ENCODE results near the gene UVSSA. TPM values are rescaled to one million over a fixed set of nuclear protein-coding genes. Genes with fewer than 3 reads are reported as not detected.
A peak's percentile ranks its signal among the peaks of the same experiment; 100 is the strongest.

The UVSSA gene
- total RNA-seq, 1 donor from 2014 or later = 3.6 TPM

DNA sequence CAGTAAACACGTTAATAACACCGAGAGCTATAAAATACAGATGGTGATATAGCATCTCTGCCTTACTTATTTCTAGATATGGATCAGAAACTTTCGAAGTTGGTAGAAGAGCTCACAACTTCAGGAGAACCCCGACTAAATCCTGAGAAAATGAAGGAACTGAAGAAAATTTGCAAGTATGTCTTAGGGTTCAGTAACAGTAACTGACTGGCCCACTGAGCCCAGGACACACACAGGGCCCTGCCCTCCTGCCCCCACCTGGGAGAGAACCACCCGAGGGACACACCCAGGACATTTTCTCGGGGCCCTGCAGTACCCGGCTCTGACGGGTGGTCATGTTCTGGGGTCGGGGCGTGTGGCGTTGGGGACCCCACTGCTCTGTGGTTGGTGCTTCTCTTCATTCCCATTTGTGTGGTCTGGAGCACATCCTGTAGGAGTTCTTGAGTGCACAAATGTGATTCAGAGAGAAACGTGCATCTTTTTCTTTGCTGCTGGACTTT, 1.1 kb downstream of the UVSSA start:
- DNase-seq (ENCODE audit: low read depth in 2 of 2) = no peak

- peak; percentile 27 to 82 for DNase-seq (ENCODE audit: low read depth in 2 of 2)
Measured at GRCh38 chr4:1348746-1349145, 1.7 kb downstream of the UVSSA start.

DNA sequence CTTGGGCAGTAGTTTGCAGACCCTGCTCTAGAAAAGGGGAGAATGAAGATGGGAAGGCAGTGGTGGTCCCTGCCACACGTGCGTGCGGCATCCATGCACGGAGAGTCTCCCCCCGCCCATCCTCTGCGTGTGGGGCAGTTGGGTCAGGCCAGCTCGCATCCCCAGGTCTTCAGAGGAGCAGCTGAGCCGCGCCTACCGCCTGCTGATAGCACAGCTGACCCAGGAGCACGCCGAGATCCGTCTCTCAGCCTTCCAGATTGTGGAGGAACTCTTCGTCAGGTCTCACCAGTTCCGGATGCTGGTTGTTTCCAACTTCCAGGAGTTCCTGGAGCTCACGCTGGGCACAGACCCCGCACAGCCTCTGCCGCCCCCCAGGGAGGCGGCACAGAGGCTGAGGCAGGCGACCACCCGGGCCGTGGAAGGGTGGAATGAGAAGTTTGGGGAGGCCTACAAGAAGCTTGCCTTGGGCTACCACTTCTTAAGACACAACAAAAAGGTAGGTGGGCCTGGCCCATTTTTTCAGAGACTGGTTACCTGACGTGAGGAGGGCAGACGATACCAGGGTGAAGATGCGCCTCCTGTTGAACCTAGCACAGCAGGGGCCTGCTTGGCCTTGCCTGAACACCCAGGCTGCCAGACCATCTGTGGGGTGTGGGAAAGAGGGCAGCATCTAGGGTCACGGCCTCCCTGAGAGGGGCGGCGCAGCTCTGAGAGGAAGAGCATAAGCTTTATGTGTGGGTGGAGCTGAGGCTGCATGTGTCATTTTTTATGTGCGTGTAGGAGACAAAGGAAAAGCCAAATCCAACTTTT, 2.6 kb downstream of the UVSSA start:
- DNase-seq (ENCODE audit: low read depth in 2 of 2) = no peak

GRCh38 chr4:1350169-1350520, 3.1 kb downstream of the UVSSA start:
- DNase-seq (ENCODE audit: low read depth in 2 of 2) = no peak

DNA sequence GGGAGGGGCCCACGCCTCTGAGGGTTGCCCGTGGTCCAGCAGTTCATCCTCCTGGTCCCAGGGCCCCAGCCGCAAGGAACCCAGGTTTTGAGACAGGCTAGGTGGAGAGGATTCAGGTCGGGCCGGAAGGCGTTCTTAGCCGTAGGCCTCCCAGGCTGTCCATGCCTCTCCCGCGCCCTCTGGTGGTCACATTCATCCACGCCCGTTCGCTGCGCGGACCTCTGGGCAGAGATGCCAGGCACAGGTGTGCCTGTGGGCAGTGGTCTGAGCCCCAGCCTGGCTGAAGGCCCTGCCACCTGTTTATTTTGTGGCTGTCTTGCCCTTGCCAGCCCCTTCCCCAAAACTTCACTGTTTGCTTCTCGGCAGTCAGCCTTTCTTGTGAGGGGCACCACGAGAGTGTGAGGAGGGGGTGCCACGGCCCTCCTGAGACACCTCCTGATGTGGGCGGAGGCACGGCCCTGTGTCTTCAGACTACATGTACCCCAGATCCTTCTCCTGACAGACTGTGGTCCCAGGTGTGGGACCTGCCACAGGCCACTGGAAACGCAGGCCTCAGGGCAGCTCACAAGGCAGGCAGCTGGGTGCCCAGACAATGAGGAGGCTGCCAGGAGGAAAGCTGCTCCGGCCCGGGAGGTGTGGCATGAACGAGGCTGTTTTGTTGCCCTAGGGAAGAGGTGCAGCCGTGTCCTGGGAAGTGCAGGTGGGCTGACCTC, 5.0 kb downstream of the UVSSA start:
- DNase-seq (ENCODE audit: low read depth in 2 of 2) = peak; percentile 76 to 87

GRCh38 chr4:1352567-1352900, 5.5 kb downstream of the UVSSA start:
- DNase-seq (ENCODE audit: low read depth in 2 of 2) = no peak

DNA sequence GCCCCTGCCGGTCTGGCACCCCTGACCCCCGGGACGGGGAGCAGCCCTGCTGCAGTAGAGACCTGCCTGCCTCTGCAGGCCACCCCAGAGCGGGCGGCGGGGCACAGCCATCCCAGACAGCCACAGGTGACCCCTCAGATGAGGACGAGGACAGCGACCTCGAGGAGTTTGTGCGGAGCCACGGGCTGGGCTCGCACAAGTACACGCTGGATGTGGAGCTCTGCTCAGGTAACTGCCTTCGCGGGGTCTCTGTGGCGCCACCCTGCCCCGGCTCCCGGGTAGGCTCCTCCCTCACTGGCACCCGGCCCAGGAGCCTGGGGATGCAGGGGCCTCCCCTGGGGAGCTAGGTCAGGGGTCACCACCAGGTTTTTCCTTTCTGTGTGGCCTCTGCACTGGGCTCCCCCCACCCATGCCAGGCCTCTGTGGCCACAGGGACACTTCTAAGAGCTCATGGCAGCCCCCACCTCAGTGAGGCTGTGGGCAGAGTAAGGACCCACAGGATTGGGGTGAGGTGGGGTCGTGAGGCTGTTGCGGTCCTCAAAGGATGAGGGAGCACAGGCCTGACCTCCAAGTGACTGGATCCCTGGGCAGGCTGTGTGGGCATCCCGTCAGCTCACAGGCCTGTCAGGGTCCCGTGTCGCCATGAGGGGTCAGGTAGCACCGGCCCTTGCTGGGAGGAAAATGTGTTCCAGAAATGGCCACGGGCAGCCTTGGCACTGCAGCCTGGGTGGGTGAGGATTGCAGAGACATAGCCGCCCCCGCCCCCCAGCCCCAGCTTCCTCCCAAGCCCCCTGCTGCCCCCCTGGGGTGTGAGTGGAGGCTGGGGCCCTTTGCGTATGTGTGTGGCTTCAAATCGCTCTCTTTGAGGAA, 6.4 kb downstream of the UVSSA start:
- no peak for DNase-seq (ENCODE audit: low read depth in 2 of 2)

DNA sequence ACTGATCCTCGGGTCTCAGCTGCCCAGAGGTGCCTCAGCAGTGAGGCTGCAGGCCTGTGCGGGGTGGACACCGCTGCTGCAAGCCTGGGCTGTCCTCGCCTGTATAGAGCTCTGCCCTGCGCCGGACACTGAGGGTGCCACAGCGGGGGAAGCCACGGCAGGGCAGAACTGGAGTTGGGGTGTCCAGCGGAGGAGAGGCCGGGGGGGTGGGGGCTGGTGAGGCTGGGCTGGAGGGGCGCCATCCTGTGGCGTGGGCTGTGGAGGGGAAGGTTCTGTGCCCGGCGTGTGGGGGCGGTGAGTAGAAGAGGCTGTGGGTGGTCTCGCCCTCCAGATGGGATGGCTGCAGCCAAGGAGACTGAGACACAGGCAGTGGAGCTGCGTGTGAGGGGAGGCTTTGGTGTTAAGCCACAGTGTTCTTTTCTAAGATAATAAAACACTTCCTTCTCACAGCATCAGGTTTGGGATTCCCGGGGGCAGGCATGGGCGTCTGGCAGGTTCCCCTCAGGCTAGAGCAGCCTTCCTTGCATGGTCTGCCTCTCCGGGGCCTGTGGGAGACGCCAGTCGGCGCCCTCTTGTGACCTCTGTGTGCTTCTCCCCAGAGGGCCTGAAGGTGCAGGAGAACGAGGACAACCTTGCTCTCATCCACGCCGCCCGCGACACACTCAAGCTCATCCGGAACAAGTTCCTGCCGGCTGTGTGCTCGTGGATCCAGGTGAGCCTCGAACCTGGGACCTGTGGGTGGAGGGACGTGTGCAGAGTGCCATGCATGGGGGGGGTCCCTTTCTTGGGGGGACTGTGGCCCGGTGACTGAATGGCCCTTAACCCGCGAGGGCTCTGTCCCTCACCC, 7.4 kb downstream of the UVSSA start:
- DNase-seq (ENCODE audit: low read depth in 2 of 2) = no peak

GRCh38 chr4:1354983-1355275, 7.9 kb downstream of the UVSSA start:
- DNase-seq (ENCODE audit: low read depth in 2 of 2) = no peak

DNA sequence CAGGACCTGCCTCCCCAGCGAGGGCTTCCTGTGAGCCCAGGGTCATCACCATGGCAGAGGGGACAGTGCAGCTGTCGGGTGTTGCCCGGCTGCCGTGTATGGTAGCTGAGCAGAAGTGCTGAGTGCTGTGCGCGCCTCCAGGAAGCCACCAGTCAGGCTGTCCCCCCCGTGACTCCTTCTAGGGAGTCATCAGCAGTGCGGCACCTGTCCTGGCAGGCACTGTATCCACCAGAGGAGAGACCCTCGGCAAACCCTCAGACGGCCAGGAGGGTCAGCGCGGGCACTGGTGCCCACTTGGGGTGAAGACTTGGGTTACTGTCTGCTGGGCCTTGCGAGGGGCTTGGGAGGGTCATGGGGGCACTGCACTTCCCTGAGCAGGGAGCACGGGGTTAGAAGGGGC, 8.4 kb downstream of the UVSSA start:
- DNase-seq (ENCODE audit: low read depth in 2 of 2) = no peak

- peak; percentile 68 to 74 for DNase-seq (ENCODE audit: low read depth in 2 of 2)
Measured at GRCh38 chr4:1356181-1356998, 9.4 kb downstream of the UVSSA start.

DNA sequence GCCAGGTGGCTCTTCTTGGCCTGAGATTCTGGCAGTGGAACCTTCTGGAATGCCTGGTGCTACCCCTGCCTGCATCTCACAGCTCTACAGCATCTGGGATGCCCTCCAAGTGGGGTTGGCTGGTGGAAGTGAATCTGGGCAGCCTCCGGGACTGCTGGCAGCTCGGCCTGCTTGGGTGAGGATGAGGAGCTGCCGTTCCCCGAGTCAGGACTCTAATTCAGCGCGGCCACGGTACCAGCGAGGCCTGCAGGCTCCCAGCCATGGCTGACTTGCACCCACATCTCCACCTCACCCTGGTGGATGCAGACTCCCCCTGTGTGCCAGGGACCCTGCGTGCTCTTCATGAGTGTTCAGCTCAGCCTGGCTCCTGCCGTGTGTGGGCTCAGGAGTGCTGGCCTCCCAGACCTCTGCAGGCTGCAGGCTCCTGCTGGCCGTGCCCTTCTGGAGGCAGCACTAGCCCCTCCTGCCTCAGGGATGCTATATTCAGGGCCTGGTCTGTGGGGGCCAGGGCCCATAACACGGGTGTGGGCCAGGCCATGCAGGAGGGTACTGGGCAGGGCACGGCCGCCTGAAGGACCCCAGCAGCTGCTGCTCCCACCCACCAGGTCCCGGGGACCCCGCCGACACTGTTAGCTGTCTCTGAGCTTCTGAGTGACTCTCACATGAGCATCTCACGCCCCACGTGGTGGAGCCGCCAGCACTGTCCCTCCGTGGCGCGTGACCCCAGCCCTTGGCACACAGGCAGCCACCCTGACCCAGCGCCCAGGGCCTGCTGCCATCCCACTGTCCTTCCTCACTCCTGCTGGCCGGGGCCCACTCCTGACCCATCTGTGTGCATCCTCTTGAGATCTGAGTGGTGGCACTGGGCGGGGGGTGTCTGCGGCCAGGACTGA, 10.6 kb downstream of the UVSSA start:
- DNase-seq (ENCODE audit: low read depth in 2 of 2) = no peak

DNA sequence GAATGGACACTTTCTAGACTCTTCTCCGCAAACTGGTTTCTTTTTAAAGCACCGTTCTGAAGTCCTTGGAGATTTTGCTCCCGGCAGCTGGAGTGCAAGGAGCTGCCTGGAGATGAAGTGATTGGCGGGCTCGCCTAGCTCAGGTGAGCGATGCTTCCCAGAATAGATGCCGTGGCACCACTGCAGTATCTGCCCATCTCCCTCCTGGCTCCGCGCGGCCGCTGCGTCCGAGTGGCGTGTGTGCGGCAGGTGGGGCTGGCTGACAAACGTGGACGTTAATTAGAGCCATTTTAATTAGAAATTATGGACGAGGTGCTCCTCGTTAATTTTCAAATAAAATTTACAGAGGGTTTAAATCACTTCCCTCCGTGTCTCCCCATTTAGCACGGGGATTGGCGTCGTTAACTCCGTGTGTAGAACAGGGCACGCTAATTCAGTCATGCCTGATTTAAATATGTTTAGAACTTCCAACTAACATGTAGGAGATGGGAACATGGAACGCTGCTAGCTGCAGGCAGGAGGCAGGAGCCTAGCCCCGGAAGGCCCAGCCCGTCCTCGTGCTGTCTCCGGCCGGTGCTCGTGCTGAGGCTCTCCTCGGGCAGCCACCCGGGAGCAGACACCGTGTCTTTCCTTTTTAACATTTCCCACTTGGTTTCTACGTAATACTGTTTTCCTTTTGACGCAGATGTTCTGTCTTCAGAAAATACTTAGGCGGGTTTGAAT, 11.6 kb downstream of the UVSSA start:
- no peak for DNase-seq (ENCODE audit: low read depth in 2 of 2)

DNA sequence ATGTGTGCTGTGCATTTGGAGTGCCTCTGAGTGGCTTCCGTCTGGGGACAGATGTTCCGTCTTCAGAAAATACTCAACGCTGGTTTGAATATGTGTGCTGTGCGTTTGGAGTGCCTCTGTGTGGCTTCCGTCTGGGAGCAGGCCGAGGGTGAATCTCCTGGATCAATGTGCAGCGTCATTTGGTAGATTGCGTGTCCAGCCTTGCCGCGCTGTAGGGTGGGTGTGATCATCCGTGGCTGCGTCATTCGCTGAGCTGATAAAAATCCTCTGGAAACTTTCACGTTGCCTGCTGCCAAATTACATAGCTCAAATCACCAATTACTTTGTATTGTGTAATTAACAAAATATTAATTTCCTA, 12.1 kb downstream of the UVSSA start:
- no peak for DNase-seq (ENCODE audit: low read depth in 2 of 2)

DNA sequence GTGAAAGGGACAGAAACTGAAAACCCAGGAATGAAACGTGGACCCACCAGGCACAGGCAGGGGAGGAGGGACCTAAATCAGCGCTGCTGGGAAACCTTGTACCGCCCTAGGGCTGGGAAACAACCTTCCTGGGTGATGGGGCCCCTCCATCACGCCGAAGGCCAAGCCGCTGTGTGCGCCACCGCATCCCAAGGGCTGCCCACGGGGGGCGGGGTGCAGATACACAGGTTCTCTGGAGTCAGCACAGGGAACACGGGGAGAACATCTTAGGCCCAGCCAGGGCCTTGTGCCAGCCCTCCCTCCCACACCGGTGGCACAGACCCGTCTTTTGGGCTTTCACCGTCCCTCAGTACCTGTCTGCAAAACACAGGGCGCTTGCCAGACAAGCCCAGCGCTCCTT, 13.0 kb downstream of the UVSSA start:
- DNase-seq (ENCODE audit: low read depth in 2 of 2) = no peak

DNA sequence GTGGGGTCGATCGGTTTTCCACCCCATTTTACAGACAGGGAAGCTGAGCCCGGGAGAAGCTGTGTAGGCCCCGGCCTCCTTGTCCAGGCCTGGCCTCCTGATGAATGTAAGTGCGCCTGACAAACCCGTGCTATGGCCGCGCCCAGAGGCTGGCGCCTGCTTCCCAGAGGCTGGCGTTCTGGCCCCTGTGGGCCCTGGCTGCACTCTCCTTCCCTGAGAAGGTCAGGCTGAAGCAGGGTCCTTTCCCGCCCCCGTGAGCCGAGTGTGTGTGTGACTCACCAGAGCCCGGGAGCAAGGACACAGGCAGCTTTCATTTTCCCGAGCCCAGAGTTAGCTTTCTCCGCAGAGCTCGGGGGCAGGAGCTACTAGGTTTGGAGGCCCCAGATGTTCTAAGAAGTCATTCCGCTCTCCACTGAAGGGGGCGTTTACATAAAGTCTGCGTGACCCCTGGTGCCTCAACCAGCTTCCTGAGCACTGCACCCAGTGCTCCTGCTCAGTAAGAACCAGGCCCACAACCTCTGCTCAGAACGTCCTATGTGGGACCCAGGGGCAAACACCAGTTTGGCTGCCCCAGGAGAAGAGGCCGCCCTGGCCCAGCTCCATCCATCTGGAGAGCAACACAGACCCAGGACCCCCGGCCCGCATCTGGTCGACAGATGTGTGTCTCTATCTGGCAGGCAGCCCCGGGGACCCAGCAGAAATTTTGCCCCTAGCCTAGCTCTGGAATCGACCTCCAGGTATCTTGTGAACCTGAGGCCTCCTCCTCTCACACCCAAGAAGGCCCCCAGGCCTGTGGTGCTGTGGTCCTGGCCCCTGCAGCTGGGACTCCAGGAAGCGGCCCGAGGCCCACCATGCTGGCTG, 13.6 kb downstream of the UVSSA start:
- no peak for DNase-seq (ENCODE audit: low read depth in 2 of 2)

DNA sequence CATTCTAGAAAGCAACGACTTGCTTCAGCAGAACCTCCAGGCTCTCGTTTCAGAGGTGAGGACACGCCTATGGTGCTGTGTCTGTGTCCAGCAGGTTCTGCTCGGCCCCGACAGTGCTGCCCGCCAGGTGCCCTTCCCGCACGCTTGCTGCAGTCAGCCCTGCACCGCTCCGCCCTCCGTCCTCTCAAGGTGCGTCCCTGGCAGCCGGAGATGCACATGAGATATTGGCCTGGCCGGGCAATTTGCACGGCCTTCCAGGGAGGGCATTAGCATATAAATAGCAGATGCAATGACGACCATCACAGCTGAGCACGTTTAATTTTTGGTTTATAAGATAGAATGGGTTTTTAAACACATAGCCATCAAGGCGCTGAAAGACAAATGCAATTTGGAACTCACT, 14.4 kb downstream of the UVSSA start:
- DNase-seq (ENCODE audit: low read depth in 2 of 2) = no peak

GRCh38 chr4:1362046-1362445, 15.0 kb downstream of the UVSSA start:
- no peak for DNase-seq (ENCODE audit: low read depth in 2 of 2)

All from lung microvascular endothelial cell (primary cell).